GM12864 (cell line): ENCODE measurements around the gene DCUN1D2.

ENCODE experiments used
- DNase-seq: peaks from one replicate; pipeline ENCODE4 v3.0.0-alpha.2; 2011; ENCODE audit warnings: low read depth
- H3K4me3 ChIP-seq: 2 replicates; pipeline ENCODE4 v1.5.1; 2011; ENCODE audit warnings: mild to moderate bottlenecking, low read depth, low read length, control low read depth
- TF ChIP-seq, protein P1 (sequence below): IDR thresholded peaks from 2 replicates; pipeline ENCODE4 v1.5.1; 2011; ENCODE audit warnings: low read depth, mild to moderate bottlenecking, moderate library complexity, low read length, control low read depth, inconsistent platforms; ENCODE audit errors: missing control alignments

The DCUN1D2 gene

DNA sequence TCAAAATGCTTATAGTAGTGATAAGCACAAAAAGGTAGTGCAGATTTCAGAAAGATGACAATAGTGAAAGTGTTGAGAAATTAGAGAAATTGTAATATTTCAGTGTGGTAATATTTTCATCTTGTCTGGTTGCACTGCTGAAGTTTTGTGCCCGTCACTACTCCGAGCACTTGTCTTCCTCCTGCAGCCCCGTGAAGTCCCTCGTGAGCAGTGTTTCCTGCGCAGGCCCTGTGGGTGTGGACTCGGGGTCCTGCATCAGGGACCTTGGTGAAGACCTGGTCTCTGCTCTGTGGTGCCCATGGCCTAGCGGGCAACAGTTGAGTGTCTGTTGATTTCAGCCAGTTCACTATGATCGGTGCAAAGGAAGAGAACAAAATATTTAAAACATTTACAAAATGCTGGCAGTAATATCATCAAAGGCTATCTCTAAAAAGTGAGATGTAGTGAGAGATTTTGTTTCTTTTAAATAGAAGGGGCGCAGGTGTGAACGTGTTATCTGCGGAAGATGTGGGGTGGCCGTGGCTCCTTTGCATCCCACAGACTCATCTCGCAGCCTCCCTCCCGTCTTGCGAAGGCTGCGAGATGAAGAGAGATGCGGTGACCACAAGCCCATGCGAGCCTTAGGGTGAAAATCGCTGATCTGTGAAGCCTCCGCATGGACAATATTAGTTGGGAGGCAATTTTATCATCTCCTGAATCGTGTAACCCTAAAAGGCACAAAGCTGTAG, 27.7 kb upstream of the DCUN1D2 start:
- TF ChIP-seq, protein P1, sequence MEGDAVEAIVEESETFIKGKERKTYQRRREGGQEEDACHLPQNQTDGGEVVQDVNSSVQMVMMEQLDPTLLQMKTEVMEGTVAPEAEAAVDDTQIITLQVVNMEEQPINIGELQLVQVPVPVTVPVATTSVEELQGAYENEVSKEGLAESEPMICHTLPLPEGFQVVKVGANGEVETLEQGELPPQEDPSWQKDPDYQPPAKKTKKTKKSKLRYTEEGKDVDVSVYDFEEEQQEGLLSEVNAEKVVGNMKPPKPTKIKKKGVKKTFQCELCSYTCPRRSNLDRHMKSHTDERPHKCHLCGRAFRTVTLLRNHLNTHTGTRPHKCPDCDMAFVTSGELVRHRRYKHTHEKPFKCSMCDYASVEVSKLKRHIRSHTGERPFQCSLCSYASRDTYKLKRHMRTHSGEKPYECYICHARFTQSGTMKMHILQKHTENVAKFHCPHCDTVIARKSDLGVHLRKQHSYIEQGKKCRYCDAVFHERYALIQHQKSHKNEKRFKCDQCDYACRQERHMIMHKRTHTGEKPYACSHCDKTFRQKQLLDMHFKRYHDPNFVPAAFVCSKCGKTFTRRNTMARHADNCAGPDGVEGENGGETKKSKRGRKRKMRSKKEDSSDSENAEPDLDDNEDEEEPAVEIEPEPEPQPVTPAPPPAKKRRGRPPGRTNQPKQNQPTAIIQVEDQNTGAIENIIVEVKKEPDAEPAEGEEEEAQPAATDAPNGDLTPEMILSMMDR: no peak
- DNase-seq: no peak
- no peak overlapping the region for H3K4me3 ChIP-seq

DNA sequence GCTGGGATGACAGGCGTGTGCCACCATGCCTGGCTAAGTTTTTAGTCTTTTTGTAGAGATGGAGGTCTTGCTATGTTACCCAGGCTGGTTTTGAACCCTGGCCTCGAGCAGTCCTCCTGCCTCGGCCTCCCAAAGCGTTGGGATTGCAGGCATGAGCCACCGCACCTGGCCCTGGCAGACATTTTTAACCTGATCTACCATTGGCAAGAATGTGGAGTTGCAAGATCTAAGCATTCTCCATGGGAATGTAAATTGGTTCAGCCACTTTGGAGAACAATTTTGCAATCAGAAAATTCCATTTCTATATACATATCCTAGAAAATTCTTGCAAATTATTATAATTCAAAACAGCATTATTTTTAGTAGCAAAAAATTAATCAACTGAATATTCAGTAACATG, 24.3 kb upstream of the DCUN1D2 start:
- DNase-seq: no peak
- no peak overlapping the region for H3K4me3 ChIP-seq
- TF ChIP-seq, protein P1: no peak

DNA sequence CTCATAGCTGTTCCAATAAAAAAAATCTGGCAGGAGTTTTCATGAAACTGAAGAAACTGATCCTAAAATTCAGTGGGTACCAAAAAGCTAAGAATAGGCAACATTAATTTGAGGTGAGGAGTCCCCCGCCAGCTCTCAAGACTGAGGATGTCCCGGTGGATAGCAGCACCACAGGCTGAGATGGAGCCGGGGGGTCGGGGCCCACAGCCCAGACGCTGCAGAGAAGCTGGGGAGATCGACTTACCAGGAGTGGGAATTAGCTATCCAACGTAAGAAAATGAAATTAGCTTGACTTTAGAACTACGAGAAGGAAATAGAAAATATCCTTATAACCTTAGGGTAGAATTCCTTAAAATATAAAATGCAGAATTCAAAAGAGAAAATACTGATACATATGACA, 23.2 kb upstream of the DCUN1D2 start:
- H3K4me3 ChIP-seq: no peak overlapping the region
- TF ChIP-seq, protein P1: no peak
- no peak for DNase-seq

DNA sequence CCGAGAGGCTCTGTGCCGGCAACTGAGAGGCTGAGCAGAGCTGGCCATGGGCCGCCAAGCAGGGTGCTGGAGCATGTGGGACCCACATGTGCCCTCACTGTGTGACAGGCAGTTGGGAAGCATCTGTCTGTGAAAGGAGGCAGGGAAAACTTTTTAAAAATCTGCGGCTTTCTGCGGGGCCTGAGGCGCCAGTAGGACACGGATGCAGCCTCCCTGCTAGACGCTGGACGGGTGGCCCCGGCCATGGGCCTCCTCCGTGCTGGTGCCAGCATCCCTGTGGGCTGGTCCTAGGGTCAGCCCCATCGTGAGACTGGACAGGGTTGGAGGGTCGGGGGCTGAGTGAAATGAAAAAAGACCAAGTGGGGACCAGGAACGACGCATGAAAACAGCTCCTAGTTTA, 20.9 kb upstream of the DCUN1D2 start:
- DNase-seq: no peak
- TF ChIP-seq, protein P1: no peak
- H3K4me3 ChIP-seq: no peak overlapping the region

DNA sequence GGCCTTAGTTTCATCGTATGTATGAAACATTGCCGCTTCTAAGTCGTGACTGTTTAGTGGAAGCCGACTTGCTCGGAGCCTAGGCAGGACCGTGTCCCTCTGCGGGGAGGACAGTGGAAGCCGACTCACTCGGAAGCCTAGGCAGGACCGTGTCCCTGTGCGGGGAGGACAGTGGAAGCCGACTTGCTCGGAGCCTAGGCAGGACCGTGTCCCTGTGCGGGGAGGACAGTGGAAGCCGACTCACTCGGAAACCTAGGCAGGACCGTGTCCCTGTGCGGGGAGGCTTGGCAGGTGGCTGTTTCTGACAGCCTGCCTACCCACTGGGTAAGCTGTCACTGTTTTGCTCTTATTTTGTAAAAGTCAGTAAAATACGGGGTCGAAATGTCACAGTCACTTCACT, 20.4 kb upstream of the DCUN1D2 start:
- no peak for DNase-seq
- TF ChIP-seq, protein P1: no peak
- no peak overlapping the region for H3K4me3 ChIP-seq

DNA sequence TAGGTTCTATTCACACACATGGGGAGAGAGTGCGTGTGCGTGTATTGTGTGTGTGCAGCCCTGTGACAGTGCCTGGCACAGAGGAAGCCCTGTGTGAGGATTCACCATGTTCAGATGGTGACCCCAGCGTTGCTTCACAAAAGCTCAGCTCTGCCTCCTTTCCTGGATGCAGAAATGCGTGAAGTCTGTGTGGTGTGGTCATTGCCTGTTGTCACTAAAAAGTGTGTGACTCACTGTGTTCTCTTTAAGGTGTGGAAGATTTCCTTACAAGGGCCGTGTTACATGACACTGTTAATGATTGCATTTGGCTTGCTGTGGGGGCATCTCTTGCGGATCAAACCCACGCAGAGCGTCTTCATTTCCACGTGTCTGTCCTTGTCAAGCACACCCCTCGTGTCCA, 19.5 kb upstream of the DCUN1D2 start:
- no peak for DNase-seq
- TF ChIP-seq, protein P1: no peak
- H3K4me3 ChIP-seq: no peak overlapping the region
